ENCODE results near the gene ABLIM3.
A peak's percentile ranks its signal among the peaks of the same experiment; 100 is the strongest.
"Not testable (repeated sequence)": the region's sequence is repeated elsewhere in the genome, so short reads cannot be mapped to it uniquely, and the experiment has no call there.

ABLIM3 gene

DNA sequence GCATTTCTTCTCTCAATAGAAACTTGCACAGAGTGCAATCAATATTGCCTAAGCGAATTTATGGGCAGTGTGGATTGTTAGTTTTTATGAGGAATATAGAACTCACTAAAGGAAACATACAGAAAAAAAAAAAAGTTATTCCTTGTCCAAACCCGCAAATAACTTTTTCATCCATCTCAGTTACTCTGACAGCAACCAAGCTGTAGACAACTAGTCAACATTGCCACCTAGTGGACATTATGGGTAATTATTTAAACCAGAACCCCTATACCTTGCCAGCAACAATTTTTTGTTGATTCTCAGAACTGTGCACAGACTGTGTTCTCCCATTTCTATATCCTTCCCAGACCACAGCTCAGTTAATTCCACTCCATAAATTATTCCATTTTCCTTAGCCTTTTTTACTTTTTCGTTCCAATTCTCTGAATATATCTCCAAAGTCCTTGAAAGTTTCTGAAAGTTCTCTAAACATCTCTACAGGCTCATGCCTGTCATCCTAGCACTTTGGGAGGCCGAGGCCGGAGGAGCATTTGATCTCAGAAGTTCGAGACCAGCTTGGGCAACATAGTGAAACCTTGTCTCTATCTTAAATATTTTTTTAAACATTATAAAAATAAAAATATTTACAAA, 127.8 kb downstream of the ABLIM3 start:
- DNase-seq (ENCODE audit: low read depth): no peak
- H3K4me3 ChIP-seq (ENCODE audit: low read depth, low read length): no peak overlapping the region
- TF ChIP-seq, protein P1, sequence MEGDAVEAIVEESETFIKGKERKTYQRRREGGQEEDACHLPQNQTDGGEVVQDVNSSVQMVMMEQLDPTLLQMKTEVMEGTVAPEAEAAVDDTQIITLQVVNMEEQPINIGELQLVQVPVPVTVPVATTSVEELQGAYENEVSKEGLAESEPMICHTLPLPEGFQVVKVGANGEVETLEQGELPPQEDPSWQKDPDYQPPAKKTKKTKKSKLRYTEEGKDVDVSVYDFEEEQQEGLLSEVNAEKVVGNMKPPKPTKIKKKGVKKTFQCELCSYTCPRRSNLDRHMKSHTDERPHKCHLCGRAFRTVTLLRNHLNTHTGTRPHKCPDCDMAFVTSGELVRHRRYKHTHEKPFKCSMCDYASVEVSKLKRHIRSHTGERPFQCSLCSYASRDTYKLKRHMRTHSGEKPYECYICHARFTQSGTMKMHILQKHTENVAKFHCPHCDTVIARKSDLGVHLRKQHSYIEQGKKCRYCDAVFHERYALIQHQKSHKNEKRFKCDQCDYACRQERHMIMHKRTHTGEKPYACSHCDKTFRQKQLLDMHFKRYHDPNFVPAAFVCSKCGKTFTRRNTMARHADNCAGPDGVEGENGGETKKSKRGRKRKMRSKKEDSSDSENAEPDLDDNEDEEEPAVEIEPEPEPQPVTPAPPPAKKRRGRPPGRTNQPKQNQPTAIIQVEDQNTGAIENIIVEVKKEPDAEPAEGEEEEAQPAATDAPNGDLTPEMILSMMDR (IDR thresholded peaks at IDR 0.05; ENCODE audit: low read depth, low read length, missing control alignments): peak; percentile 59

DNA sequence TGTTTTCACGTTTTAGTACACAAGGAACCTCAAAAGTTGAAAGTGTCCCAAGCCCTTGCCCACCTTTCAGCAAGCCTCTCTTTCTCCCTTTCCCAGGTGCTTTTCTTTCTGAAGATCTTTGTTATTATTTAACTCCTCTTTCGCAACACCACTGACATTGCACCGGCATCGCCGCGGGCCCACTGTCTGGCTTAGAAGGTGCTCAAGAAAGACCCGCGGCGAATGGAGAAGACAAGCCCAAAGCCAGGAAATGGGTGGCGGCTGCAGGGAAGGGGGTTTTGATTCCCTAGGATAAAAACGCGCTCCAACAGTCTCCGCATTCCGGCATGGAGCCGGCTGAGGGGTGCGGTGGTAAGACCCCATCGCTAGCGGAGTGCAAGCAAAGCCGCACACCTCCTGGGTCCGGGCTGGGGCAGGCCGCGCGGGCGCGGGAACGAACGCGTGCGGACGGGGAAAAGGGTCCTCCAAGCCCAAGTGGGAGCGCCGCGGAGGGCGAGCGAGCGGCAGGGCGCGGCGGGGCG, 130.0 kb downstream of the ABLIM3 start:
- TF ChIP-seq, protein P1 (IDR thresholded peaks at IDR 0.05; ENCODE audit: low read depth, low read length, missing control alignments): no peak
- no peak overlapping the region for H3K4me3 ChIP-seq (ENCODE audit: low read depth, low read length)
- DNase-seq (ENCODE audit: low read depth): no peak

DNA sequence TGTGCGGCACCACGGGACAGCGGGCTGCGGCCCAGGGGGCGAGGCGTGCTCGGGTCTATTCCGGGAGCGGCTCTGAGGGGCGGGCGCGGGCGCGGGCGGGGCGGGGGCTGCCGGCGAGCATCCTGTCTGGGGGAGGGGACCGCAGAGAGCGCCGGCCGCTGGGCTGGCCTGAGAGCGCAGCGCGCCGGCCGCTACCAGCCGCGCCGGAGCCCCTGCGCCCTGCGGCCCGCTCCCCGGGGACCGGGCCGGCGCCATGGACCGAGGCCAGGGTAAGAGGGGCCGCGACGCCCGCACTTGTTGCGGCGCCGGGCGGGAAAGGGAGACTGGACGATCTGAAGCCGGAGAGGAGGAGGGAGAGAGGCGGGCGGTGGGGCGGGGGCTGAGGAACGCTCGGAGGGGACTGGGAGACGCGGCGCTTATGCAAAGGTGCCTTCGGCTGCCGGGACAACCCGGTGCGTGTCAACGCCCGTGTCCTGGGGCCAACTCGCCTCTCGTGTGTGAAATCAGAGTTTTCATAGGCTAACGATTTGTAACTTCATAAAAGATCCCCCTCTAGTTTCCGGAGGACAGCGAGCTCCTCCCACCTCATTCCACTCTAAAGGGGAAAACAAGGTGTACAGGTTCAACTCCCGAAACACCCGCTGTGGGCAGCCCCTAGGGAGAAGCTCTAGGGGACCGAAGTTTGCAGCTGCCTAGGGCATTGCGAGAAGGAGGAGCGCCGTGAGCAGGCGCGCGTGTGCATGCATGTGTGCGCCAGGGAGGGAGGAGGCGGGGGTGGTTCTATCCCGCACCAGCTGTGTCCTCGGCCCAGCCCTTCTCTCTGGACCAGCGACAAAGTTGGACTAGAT, 130.6 kb downstream of the ABLIM3 start, which contains the start of gene AFAP1L1:
Gene AFAP1L1, plus strand, starts transcription at position 144 of the 848 bp plus-strand sequence. Its CDS starts 110 bp downstream, at position 254.
- no peak within 1 kb of the TSS for H3K4me3 ChIP-seq (ENCODE audit: low read depth, low read length)
- DNase-seq (ENCODE audit: low read depth): no peak
- TF ChIP-seq, protein P1 (IDR thresholded peaks at IDR 0.05; ENCODE audit: low read depth, low read length, missing control alignments): no peak

DNA sequence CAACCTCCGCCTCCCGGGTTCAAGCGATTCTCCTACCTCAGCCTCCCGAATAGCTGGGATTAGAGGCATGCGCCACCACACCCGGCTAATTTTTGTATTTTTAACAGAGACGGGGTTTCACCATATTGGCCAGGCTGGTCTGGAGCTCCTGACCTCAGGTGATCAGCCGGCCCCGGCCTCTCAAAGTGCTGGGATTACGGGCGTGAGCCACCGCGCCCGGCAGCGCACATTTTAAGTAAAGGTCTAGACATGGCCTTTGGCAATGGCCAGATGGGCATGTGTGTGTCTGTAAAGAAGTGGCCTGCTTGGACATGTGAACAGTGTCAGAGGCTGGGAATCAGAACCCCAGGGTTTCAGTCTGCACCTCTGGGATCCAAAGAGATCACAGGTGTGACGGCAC, 131.5 kb downstream of the ABLIM3 start:
- H3K4me3 ChIP-seq (ENCODE audit: low read depth, low read length): not testable (repeated sequence)

DNA sequence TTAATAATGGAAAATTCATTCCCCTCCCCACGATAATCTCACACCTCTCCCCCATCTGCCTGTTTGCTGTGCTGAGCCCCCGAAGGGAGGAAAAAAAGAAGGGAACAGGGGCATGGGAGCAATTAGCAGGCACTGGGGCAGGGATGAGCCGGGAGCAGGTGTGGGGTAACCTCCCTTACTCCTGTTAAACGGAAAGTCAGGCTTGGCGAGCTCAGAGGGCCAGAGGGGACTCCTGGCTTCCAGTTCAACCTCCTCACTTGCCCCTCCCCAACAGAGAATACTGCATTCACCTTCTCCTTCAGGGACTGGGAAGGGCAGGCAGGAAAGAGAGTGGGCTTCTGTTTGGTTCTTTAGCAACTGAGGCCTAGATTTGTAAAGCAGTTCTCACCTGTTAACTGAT, 131.9 kb downstream of the ABLIM3 start:
- no peak overlapping the region for H3K4me3 ChIP-seq (ENCODE audit: low read depth, low read length)
- no peak for DNase-seq (ENCODE audit: low read depth)
- TF ChIP-seq, protein P1 (IDR thresholded peaks at IDR 0.05; ENCODE audit: low read depth, low read length, missing control alignments): no peak

More for the DNA sequence above, 131.5 kb downstream of the ABLIM3 start:
- DNase-seq (ENCODE audit: low read depth): not testable (repeated sequence)

DNA sequence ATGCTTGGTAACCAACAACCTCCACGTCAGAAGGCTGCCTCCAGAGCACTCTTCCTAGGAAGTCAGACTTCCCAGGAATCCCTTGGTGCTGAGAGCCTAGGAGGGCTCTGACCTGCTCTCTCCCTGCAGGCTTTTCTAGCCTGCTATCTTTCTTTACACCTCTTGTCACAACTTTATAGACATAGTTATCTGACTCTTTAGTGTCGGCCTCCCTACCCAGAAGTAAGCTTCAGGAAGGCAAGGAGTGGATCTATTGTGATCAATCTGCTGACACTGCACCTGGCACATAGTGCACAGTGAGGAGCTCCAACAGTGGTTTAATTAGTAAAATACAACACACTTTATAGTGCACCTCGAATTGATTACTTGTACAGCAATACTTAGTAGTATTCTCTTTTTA, 132.7 kb downstream of the ABLIM3 start:
- no peak for DNase-seq (ENCODE audit: low read depth)
- TF ChIP-seq, protein P1 (IDR thresholded peaks at IDR 0.05; ENCODE audit: low read depth, low read length, missing control alignments): no peak
- H3K4me3 ChIP-seq (ENCODE audit: low read depth, low read length): no peak overlapping the region

DNA sequence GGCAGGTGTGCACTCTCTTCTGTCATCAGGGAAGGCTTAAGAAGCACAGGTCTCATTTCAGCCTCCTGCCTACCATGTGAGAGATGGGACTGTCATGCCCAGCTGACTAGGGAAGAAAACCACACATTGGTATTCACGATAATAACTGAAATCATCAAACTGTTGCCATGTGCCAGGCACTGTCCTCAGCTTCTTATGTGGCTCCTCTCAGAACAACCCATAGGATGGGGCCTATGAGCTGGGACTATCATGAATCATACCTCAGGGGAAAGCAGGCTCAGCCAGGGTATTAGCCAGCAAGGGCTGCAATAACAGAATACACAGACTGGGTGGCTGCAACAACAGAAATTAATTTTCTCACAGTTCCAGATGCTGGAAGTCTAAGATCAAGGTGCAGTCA, 133.6 kb downstream of the ABLIM3 start:
- DNase-seq (ENCODE audit: low read depth): no peak
- TF ChIP-seq, protein P1 (IDR thresholded peaks at IDR 0.05; ENCODE audit: low read depth, low read length, missing control alignments): no peak
- H3K4me3 ChIP-seq (ENCODE audit: low read depth, low read length): no peak overlapping the region
